MCF 10A (cell line): ENCODE data around the gene GALK1. TPM values are rescaled to one million over a fixed set of nuclear protein-coding genes. Genes with fewer than 3 reads are reported as not detected.

Experiments used
- Bru-seq: library from RNA; stranded (reverse); fragments of 400-500 nt; gene quantifications from one replicate; lab custom pipeline; 2021; lab: Mats Ljungman, UMichigan
- BruChase-seq, 2 experiments: library from RNA; stranded (reverse); fragments of 400-500 nt; gene quantifications; one replicate each; lab custom pipeline; 2021; lab: Mats Ljungman, UMichigan
- BruUV-seq: library from RNA; stranded (reverse); fragments of 400-500 nt; replicated peaks from 2 replicates; lab custom pipeline; 2021; lab: Mats Ljungman, UMichigan
- CTCF ChIA-PET: fragments of 300-600 bp; sonication (Branson Sonifier 250); formaldehyde crosslinking; extraction: SDS; loops from one replicate; lab custom pipeline; 2021; ENCODE audit warnings: antibody characterized with exemption, inconsistent platforms; lab: Yijun Ruan, JAX
- POLR2A ChIA-PET: fragments of 300-600, 350-650 bp; sonication (Branson Sonifier 250); formaldehyde crosslinking; extraction: SDS; loops from one replicate; lab custom pipeline; 2020; ENCODE audit warnings: antibody characterized with exemption, inconsistent platforms; lab: Yijun Ruan, JAX
- DNase-seq: peaks from one replicate; pipeline ENCODE4 v3.0.0-alpha.2; 2018; ENCODE audit not compliant: unreplicated experiment
- H3K27ac Mint-ChIP-seq: one replicate; pipeline ENCODE4 v1.8.0; 2022; ENCODE audit warnings: mild to moderate bottlenecking, low read depth, mixed read lengths; ENCODE audit not compliant: unreplicated experiment
- H3K27me3 Mint-ChIP-seq: one replicate; pipeline ENCODE4 v1.8.0; 2022; ENCODE audit warnings: mixed read lengths; ENCODE audit not compliant: insufficient read depth, unreplicated experiment
- H3K36me3 Mint-ChIP-seq: one replicate; pipeline ENCODE4 v1.8.0; 2022; ENCODE audit warnings: mild to moderate bottlenecking, moderate library complexity, mixed read lengths; ENCODE audit not compliant: insufficient read depth, unreplicated experiment
- H3K4me1 Mint-ChIP-seq: one replicate; pipeline ENCODE4 v1.8.0; 2022; ENCODE audit warnings: mixed read lengths; ENCODE audit not compliant: insufficient read depth, unreplicated experiment
- H3K4me3 Mint-ChIP-seq: one replicate; pipeline ENCODE4 v1.8.0; 2022; ENCODE audit warnings: mild to moderate bottlenecking, moderate library complexity, mixed read lengths; ENCODE audit not compliant: unreplicated experiment
- H3K9me3 Mint-ChIP-seq: one replicate; pipeline ENCODE4 v1.8.0; 2022; ENCODE audit warnings: mixed read lengths; ENCODE audit not compliant: unreplicated experiment
- CTCF ChIP-seq: fragments of 200-600 bp; IDR thresholded peaks from one replicate; pipeline ENCODE4 v1.8.0; 2022; ENCODE audit warnings: antibody characterized with exemption, mild to moderate bottlenecking; ENCODE audit not compliant: unreplicated experiment
- intact Hi-C: fragments of 100-400 bp; cut with micrococcal nuclease; formaldehyde crosslinking; loops from 2 replicates; pipeline ENCODE4 v1.14.1; 2022
- long read RNA-seq: library from polyadenylated mRNA; stranded (forward); transcript quantifications from one replicate; pipeline ENCODE4 v2.0.0, GENCODE V29; 2022
- total RNA-seq: library from RNA; stranded (reverse); gene quantifications from 2 replicates; pipeline ENCODE4 v1.2.3, GENCODE V29; 2022

Gene GALK1
- total RNA-seq (8.7 and 9.8 TPM in 2 replicates), Bru-seq, nascent RNA (percentile 21 among the genes with signal in this experiment), BruChase-seq, experiment 1, labeled RNA remaining after a 6-hour chase (percentile 23 among the genes with signal in this experiment), BruChase-seq, experiment 2, labeled RNA remaining after a 2-hour chase (percentile 16 among the genes with signal in this experiment)
- long read RNA-seq, transcript GALK1-205 (8 exons, 1,866 nt) = major isoform, 24 of 25 reads
- long read RNA-seq, partial matches to known transcripts = 0 of 25 reads
- long read RNA-seq, other reads (novel, unspliced or antisense) = 1 of 25 reads

DNA sequence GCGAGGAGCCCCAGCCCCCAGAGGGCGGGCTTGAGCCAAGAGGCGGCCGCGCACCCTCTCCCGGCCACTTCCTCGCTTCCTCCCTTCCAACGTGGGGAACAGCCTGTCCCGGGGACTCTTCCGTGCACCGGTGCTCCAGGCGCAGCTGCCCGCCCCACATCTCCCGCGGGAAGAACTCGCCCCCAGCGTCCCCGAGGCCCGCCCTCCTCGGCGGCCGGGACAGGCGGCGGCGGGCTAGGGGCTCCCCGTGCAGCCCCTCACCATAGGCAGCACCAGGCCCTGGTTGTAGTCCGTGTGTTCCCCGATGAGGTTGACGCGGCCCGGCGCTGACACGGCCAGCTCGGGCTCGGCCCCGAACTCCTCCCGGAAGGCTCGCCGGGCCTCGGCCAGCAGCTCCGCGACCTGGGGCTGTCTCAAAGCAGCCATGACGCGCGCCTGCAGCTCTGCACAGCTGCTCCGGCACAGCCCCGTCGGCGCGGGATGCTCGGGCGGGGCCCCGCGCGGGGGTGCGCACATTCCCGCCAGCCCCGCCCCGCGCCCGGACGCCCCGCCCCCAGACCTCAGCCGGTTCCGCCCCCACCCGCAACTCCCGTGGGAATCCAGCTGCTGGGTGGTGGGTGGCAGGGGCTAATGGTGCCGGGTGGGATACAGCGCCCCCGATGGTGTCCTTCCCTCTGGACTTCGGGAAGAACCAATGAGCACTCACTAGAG, at the start of gene GALK1:
Gene GALK1 (minus strand): TSS at position 482 of the 711 bp plus-strand sequence. CDS start 56 bp downstream, at position 426.
- Mint-ChIP-seq H3K27me3 (no peaks in the 10 kb centered on the region), H3K4me3 (peak within 1 kb of the TSS; percentile 69), H3K27ac (peak within 1 kb of the TSS; percentile 35), H3K4me1 (peaks cover 15% of the 10 kb centered on the region), H3K9me3 (no peaks in the 10 kb centered on the region), H3K36me3 (peaks cover 30% of the 10 kb centered on the region)
- intact Hi-C loops = loop anchor here (1.0 to 5.0 kb wide), 2 partner anchors 131 to 242 kb away; partner anchors contain the start of gene TRIM65
- DNase-seq = peak; percentile 69
- no TSS peak for BruUV-seq
- POLR2A ChIA-PET = interaction anchor here (0.5 to 8.0 kb wide), 20 partner anchors 9 to 533 kb away, joined by 3 to 153 read pairs (median 4); partner anchors contain the start of genes EXOC7, MRPL38, SAP30BP and SMIM5
- CTCF ChIA-PET = interaction anchor here (0.5 to 3.3 kb wide), 25 partner anchors 8 to 341 kb away, joined by 3 to 16 read pairs (median 4); partner anchors contain the start of genes SMIM5, TRIM65, TSEN54 and UNK
- peak; percentile 53 for TF ChIP-seq CTCF

- H3K36me3 Mint-ChIP-seq = peaks cover 31% of the 10 kb centered on the region
- intact Hi-C loops = no loop called here
- TF ChIP-seq CTCF = no peak
- H3K4me1 Mint-ChIP-seq = peaks cover 11% of the 10 kb centered on the region
- no peak for DNase-seq
- ChIA-PET POLR2A (interaction anchor here (0.6 to 3.6 kb wide), 7 partner anchors 11 to 571 kb away, joined by 3 to 38 read pairs (median 6); partner anchors contain the start of gene UNK), CTCF (no interaction called here)
- H3K9me3 Mint-ChIP-seq = no peaks in the 10 kb centered on the region
- no peak overlapping the region for H3K4me3 Mint-ChIP-seq
- H3K27me3 Mint-ChIP-seq = no peaks in the 10 kb centered on the region
- no peak overlapping the region for H3K27ac Mint-ChIP-seq
- no TSS peak for BruUV-seq
These were observed 49.0 kb upstream of the GALK1 start for GRCh38 chr17:75814021-75814395.

DNA sequence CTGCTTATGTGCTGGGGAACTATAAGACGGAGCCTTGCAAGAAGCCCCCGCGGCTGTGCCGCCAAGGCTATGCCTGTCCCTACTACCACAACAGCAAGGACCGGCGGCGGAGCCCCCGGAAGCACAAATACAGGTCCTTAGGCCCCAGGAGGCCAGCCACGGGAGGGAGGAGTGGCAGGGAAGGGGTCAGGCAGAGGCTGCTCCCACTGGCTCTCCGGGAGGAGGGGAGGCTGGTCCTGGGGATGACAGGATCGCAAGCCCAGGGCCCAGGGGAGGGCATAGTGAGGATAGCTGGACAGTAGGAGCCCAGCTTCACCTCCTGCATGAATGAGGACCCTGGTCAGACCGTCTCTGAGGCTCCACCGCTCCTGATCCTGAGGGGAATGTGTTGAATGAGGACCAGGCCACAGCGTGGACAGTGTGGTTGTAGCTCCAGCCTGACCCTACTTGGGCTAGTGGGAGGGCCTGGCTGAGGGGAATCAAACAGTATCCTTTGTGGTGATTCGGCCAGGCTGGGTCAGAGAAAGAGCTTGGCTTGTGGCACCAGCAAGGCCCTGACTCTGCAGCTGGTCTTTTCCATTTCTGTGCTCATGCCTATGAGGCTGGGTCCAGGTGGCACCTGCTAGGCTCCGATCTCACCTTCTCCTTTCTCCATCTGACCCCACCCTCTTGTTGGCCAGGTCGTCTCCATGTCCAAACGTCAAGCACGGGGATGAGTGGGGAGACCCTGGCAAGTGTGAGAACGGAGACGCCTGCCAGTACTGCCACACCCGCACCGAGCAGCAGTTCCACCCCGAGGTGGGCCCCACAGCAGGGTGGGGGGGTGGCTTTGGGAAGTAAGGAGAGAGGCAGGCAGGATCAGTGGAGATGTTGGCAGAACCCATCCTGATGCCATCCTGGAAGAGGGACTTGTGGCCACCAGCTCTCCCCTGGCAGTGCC, 48.4 kb upstream of the GALK1 start:
- no peaks in the 10 kb centered on the region for H3K27me3 Mint-ChIP-seq
- peaks cover 15% of the 10 kb centered on the region for H3K4me1 Mint-ChIP-seq
- intact Hi-C loops = no loop called here
- H3K9me3 Mint-ChIP-seq = no peaks in the 10 kb centered on the region
- CTCF ChIA-PET = interaction anchor here (0.9 kb wide), 1 partner anchor 12 kb away, joined by 3 read pairs; no protein-coding TSS in a partner anchor
- peaks cover 24% of the 10 kb centered on the region for H3K36me3 Mint-ChIP-seq
- TF ChIP-seq CTCF = no peak
- no peak for DNase-seq
- no TSS peak for BruUV-seq
- no peak overlapping the region for H3K27ac Mint-ChIP-seq
- POLR2A ChIA-PET = interaction anchor here (0.9 to 2.6 kb wide), 5 partner anchors 10 to 38 kb away, joined by 3 to 11 read pairs (median 3); partner anchors contain the start of gene UNK
- H3K4me3 Mint-ChIP-seq = no peak overlapping the region
